K562 (cell line): ENCODE data around the gene BMS1. TPM values are rescaled to one million over a fixed set of nuclear protein-coding genes. Genes with fewer than 3 reads are reported as not detected.
A peak's percentile ranks its signal among the peaks of the same experiment; 100 is the strongest.

Experiments used
- ARNT ChIP-seq, 2 experiments: fragments of 450-650 bp; IDR thresholded peaks; 2 replicates each; pipeline ENCODE4 v1.6.1; 2016; ENCODE audit warnings: mild to moderate bottlenecking in 1 of 2
- CBFA2T3 ChIP-seq: fragments of 450-650 bp; IDR thresholded peaks from 2 replicates; pipeline ENCODE4 v1.6.1; 2017
- CEBPB ChIP-seq: fragments of 450-650 bp; IDR thresholded peaks from 2 replicates; pipeline ENCODE4 v1.6.1; 2016; ENCODE audit warnings: missing genetic modification characterization, missing compliant biosample characterization
- CREM ChIP-seq: IDR thresholded peaks from 2 replicates; pipeline ENCODE4 v1.6.1; 2014; ENCODE audit warnings: antibody characterized with exemption, low read depth
- ELF4 ChIP-seq: fragments of 450-650 bp; formaldehyde crosslinking; IDR thresholded peaks from 2 replicates; pipeline ENCODE4 v1.4.0; 2022; ENCODE audit warnings: missing genetic modification characterization
- GTF2A2 ChIP-seq: IDR thresholded peaks from 2 replicates; pipeline ENCODE4 v1.6.1; 2016; ENCODE audit warnings: mild to moderate bottlenecking, missing genetic modification characterization, missing compliant biosample characterization
- HIVEP1 ChIP-seq: fragments of 250-450 bp; sonication (Bioruptor Pico); IDR thresholded peaks from 2 replicates; pipeline ENCODE4 v1.4.0; 2020; ENCODE audit warnings: mild to moderate bottlenecking
- ILF3 ChIP-seq: fragments of 450-650 bp; IDR thresholded peaks from 2 replicates; pipeline ENCODE4 v1.6.1; 2018; ENCODE audit warnings: antibody characterized with exemption, mild to moderate bottlenecking, moderate library complexity, borderline replicate concordance
- KDM2B ChIP-seq: fragments of 250-450 bp; sonication (Bioruptor Pico); IDR thresholded peaks from 2 replicates; pipeline ENCODE4 v1.8.0; 2021; ENCODE audit warnings: mild to moderate bottlenecking, moderate library complexity
- MTA1 ChIP-seq: fragments of 450-650 bp; IDR thresholded peaks from 2 replicates; pipeline ENCODE4 v1.6.1; 2017; ENCODE audit warnings: borderline replicate concordance
- MYC ChIP-seq, 2 experiments: fragments of 250-450 bp in 1 of 2; sonication (Bioruptor Pico) in 1 of 2; IDR thresholded peaks; 2 replicates each; pipeline versions ENCODE4 v1.5.1 to v1.6.1; 2012 to 2021; ENCODE audit warnings: low read depth in 2 of 2, borderline replicate concordance in 1 of 2, improper control_type of control experiment in 1 of 2, low read length in 1 of 2, mild to moderate bottlenecking in 1 of 2, moderate library complexity in 1 of 2
- NFATC3 ChIP-seq: fragments of 450-650 bp; IDR thresholded peaks from 2 replicates; pipeline ENCODE4 v1.6.1; 2017; ENCODE audit warnings: mild to moderate bottlenecking
- PRPF4 ChIP-seq: fragments of 200-400 bp; formaldehyde crosslinking; IDR thresholded peaks from one replicate; pipeline ENCODE4 v1.6.1; 2017; ENCODE audit warnings: low read length, low read depth, mild to moderate bottlenecking; ENCODE audit not compliant: insufficient read depth, poor library complexity, severe bottlenecking
- PTTG1 ChIP-seq: fragments of 450-650 bp; IDR thresholded peaks from 2 replicates; pipeline ENCODE4 v1.6.1; 2016; ENCODE audit warnings: low read depth, mild to moderate bottlenecking, missing genetic modification characterization, missing compliant biosample characterization
- RB1 ChIP-seq: fragments of 450-650 bp; IDR thresholded peaks from 2 replicates; pipeline ENCODE4 v1.6.1; 2017; ENCODE audit warnings: low read depth, mild to moderate bottlenecking
- RBBP5 ChIP-seq: fragments of 200-600 bp; sonication (generic); IDR thresholded peaks from 2 replicates; pipeline ENCODE4 v1.6.1; 2012; ENCODE audit warnings: borderline replicate concordance, mild to moderate bottlenecking, low read length, control low read depth, inconsistent platforms; ENCODE audit not compliant: insufficient read depth, poor library complexity, severe bottlenecking
- SLC30A9 ChIP-seq: fragments of 250-450 bp; sonication (Bioruptor Pico); IDR thresholded peaks from 2 replicates; pipeline ENCODE4 v1.8.0; 2022; ENCODE audit warnings: mild to moderate bottlenecking, moderate library complexity
- SNIP1 ChIP-seq: fragments of 450-650 bp; IDR thresholded peaks from 2 replicates; pipeline ENCODE4 v1.7.1; 2017; ENCODE audit warnings: low read depth, mild to moderate bottlenecking
- SNRNP70 ChIP-seq: fragments of 200-400 bp; formaldehyde crosslinking; optimal IDR thresholded peaks from 2 replicates; pipeline ENCODE3; 2017; ENCODE audit warnings: low read depth, low read length
- XRCC5 ChIP-seq: fragments of 200-400 bp; formaldehyde crosslinking; IDR thresholded peaks from 2 replicates; pipeline ENCODE4 v1.6.1; 2017; ENCODE audit warnings: low read depth, mild to moderate bottlenecking, low read length
- ZBTB1 ChIP-seq: sonication (generic); formaldehyde crosslinking; IDR thresholded peaks from 2 replicates; pipeline ENCODE4 v1.8.1; 2023; ENCODE audit warnings: missing genetic modification reagents, low read depth, mild to moderate bottlenecking, borderline replicate concordance
- ZNF384 ChIP-seq: IDR thresholded peaks from 2 replicates; pipeline ENCODE4 v1.6.1; 2012; ENCODE audit warnings: low read depth, low read length, improper control_type of control experiment
- ZNF408 ChIP-seq: fragments of 250-450 bp; sonication (Bioruptor Pico); IDR thresholded peaks from 2 replicates; pipeline ENCODE4 v1.4.0; 2020; ENCODE audit warnings: low read depth, mild to moderate bottlenecking, moderate library complexity
- polyA plus RNA-seq, 8 experiments: library from polyadenylated mRNA; depleted of rRNA in 4 of 8; stranded (reverse) in 5 of 8; unstranded in 3 of 8; fragments of >200 nt; fragmentation: Nextera tagmentation in 2 of 8; fragmentation: Illumina TruSeq in 1 of 8; extraction: Ambion mirVana in 2 of 8; extraction: Trizol in 1 of 8; gene quantifications; 2 replicates each; pipeline versions ENCODE4 v1.2.1 to v1.2.3, GENCODE V29; 2011 to 2014; ENCODE audit warnings: inconsistent platforms in 1 of 8, missing spikeins in 1 of 8
- total RNA-seq, 7 experiments: library from RNA; depleted of rRNA in 6 of 7; stranded (reverse); fragments of >200 nt in 6 of 7; fragmentation: Illumina TruSeq in 2 of 7; extraction: Trizol in 2 of 7; gene quantifications; 2 replicates each; pipeline versions ENCODE4 v1.2.1 to v1.2.3, GENCODE V29; 2011 to 2021; ENCODE audit warnings: low replicate concordance in 1 of 7
- TF ChIP-seq, protein P1 (sequence below): fragments of 250-450 bp; sonication (Bioruptor Pico); IDR thresholded peaks from 2 replicates; pipeline ENCODE4 v1.5.0; 2020; ENCODE audit warnings: mild to moderate bottlenecking
- TF ChIP-seq, protein P2 (sequence below): sonication (generic); formaldehyde crosslinking; IDR thresholded peaks from 2 replicates; pipeline ENCODE4 v1.8.0; 2022; ENCODE audit warnings: missing genetic modification reagents, mild to moderate bottlenecking, borderline replicate concordance
- TF ChIP-seq, protein P3 (sequence below): fragments of 450-650 bp; conservative IDR thresholded peaks from 2 replicates; pipeline ENCODE4 v1.6.1; 2016; ENCODE audit warnings: missing genetic modification characterization, low read depth, mild to moderate bottlenecking, control low read depth, missing compliant biosample characterization

The BMS1 gene
- total and polyA plus RNA-seq, 9 of the 15 experiments (the other 6 are each of a cell fraction or from before 2014, with no cell fraction given) = 11.1 to 46.9 (median 32.7) TPM

DNA sequence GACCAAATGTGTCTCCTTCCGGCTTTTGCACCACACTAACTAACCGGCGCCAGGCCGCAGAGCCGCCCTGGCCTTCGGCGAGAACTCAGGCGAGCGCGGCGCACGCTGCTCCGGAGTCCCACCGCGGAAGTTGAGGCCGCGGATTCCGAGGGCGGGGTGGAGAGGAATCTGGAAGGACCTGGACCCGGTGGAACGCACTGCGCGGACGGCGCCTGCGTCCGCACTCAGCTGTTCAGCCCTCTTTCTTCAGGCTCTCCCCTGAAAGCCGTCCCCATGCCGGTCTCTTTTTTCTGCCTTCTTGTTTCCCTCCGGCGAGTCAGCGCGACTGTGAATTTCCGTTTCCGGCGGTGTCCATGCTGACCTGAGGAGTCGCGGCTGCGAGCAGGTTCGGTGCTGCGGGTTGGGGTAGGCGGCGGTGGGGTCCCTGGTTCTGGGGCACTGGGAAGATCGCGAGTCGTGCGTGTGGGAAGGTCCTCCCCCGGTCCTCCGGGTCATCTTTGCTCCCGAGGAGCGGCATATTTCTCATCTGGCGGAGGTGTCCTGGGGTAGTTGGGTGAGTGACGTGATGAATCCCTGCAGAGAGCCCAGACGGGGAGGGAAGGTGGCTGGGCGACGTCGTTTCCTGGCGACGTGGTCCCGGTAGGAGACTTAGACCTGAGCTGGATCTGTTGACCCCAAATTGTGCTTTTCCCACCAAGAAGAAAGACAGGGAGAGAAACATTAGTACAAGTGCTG lies at the start of gene BMS1 (continued):
- TF ChIP-seq, protein P1, sequence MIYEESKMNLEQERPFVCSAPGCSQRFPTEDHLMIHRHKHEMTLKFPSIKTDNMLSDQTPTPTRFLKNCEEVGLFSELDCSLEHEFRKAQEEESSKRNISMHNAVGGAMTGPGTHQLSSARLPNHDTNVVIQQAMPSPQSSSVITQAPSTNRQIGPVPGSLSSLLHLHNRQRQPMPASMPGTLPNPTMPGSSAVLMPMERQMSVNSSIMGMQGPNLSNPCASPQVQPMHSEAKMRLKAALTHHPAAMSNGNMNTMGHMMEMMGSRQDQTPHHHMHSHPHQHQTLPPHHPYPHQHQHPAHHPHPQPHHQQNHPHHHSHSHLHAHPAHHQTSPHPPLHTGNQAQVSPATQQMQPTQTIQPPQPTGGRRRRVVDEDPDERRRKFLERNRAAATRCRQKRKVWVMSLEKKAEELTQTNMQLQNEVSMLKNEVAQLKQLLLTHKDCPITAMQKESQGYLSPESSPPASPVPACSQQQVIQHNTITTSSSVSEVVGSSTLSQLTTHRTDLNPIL (CRISPR knock-in tag) = no peak
- TF ChIP-seq SNRNP70 = no peak
- peak; percentile 46 for TF ChIP-seq ZNF384
- TF ChIP-seq CREM = peak; percentile 96
- TF ChIP-seq HIVEP1 (CRISPR knock-in tag) = no peak
- TF ChIP-seq ZNF408 = no peak
- TF ChIP-seq GTF2A2 = peak; percentile 91
- TF ChIP-seq, protein P2, sequence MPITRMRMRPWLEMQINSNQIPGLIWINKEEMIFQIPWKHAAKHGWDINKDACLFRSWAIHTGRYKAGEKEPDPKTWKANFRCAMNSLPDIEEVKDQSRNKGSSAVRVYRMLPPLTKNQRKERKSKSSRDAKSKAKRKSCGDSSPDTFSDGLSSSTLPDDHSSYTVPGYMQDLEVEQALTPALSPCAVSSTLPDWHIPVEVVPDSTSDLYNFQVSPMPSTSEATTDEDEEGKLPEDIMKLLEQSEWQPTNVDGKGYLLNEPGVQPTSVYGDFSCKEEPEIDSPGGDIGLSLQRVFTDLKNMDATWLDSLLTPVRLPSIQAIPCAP (CRISPR knock-in tag) = peak; percentile 79; the same call in 1 of the 2 replicates
- peak; percentile 96 for TF ChIP-seq MYC (IDR thresholded peaks at IDR 0.05; ENCODE audit: low read depth, low read length)
- TF ChIP-seq MYC (CRISPR knock-in tag; IDR thresholded peaks at IDR 0.05; ENCODE audit: borderline replicate concordance, low read depth) = peak; percentile 96
- no peak for TF ChIP-seq PTTG1
- no peak for TF ChIP-seq SLC30A9 (CRISPR knock-in tag)
- peak; percentile 83; the same call in 1 of the 2 replicates for TF ChIP-seq MTA1
- TF ChIP-seq, protein P3, sequence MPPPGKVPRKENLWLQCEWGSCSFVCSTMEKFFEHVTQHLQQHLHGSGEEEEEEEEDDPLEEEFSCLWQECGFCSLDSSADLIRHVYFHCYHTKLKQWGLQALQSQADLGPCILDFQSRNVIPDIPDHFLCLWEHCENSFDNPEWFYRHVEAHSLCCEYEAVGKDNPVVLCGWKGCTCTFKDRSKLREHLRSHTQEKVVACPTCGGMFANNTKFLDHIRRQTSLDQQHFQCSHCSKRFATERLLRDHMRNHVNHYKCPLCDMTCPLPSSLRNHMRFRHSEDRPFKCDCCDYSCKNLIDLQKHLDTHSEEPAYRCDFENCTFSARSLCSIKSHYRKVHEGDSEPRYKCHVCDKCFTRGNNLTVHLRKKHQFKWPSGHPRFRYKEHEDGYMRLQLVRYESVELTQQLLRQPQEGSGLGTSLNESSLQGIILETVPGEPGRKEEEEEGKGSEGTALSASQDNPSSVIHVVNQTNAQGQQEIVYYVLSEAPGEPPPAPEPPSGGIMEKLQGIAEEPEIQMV (tag) = peak; percentile 99
- no peak for TF ChIP-seq PRPF4
- TF ChIP-seq ELF4 (CRISPR knock-in tag) = 0 out of 2 replicates have a peak, but pooled peaks have one; percentile 34
- TF ChIP-seq NFATC3 = peak; percentile 68; the same call in 1 of the 2 replicates
- 0 out of 2 replicates have a peak, but pooled peaks have one; percentile 63 for TF ChIP-seq KDM2B (CRISPR knock-in tag)
- peak; percentile 99 for TF ChIP-seq XRCC5
- 0 out of 2 replicates have a peak, but pooled peaks have one; percentile 14 for TF ChIP-seq CEBPB (tag)
- no peak for TF ChIP-seq ILF3
- peak; percentile 27; the same call in 1 of the 2 replicates for TF ChIP-seq CBFA2T3
- TF ChIP-seq RB1 = peak; percentile 97
- TF ChIP-seq RBBP5 = peak; percentile 96
- TF ChIP-seq SNIP1 = peak; percentile 62; the same call in 1 of the 2 replicates
- peak in 1 of 2 experiments; percentile 82; a peak in 1 of 4 replicates for TF ChIP-seq ARNT (IDR thresholded peaks at IDR 0.05)
- TF ChIP-seq ZBTB1 (CRISPR knock-in tag) = peak; percentile 87
